Loucy (cell line): ENCODE measurements around the gene GEMIN7.
A peak's percentile ranks its signal among the peaks of the same experiment; 100 is the strongest.

ENCODE experiments used
- H2AFZ ChIP-seq: fragments of 200-600 bp; sonication (generic); 2 replicates; pipeline ENCODE4 v1.6.0; 2016; ENCODE audit warnings: antibody characterized with exemption, mild to moderate bottlenecking, low read length, moderate library complexity
- H3F3A ChIP-seq: fragments of 200-600 bp; 2 replicates; pipeline ENCODE4 v1.6.0; 2016; ENCODE audit warnings: antibody characterized with exemption, low read depth, mild to moderate bottlenecking
- H3K27me3 ChIP-seq: fragments of 200-600 bp; sonication (generic); 2 replicates; pipeline ENCODE4 v1.6.1; 2014; ENCODE audit warnings: low read length, mild to moderate bottlenecking; ENCODE audit not compliant: insufficient read depth, poor library complexity, severe bottlenecking
- H3K36me3 ChIP-seq: fragments of 200-600 bp; sonication (generic); 2 replicates; pipeline ENCODE4 v1.6.1; 2016; ENCODE audit warnings: low read length; ENCODE audit not compliant: insufficient read depth
- H3K4me1 ChIP-seq: fragments of 200-600 bp; sonication (generic); 2 replicates; pipeline ENCODE4 v1.5.1; 2014; ENCODE audit warnings: low read length, mild to moderate bottlenecking; ENCODE audit not compliant: insufficient read depth, poor library complexity, severe bottlenecking
- H3K4me2 ChIP-seq: fragments of 200-600 bp; sonication (generic); 2 replicates; pipeline ENCODE4 v1.6.0; 2014; ENCODE audit warnings: antibody characterized with exemption, low read length, low read depth, mild to moderate bottlenecking; ENCODE audit not compliant: poor library complexity, severe bottlenecking
- H3K4me3 ChIP-seq: fragments of 200-600 bp; sonication (generic); 2 replicates; pipeline ENCODE4 v1.5.1; 2014; ENCODE audit warnings: low read length, mild to moderate bottlenecking, mixed read lengths; ENCODE audit not compliant: poor library complexity, severe bottlenecking
- H3K79me2 ChIP-seq: fragments of 200-600 bp; sonication (generic); 2 replicates; pipeline ENCODE4 v1.6.1; 2014; ENCODE audit warnings: low read length; ENCODE audit not compliant: insufficient read depth
- H3K9ac ChIP-seq: fragments of 200-600 bp; sonication (generic); 2 replicates; pipeline ENCODE4 v1.6.0; 2014; ENCODE audit warnings: mild to moderate bottlenecking, low read depth, low read length, moderate library complexity; ENCODE audit not compliant: poor library complexity, severe bottlenecking
- H3K9me2 ChIP-seq: fragments of 200-600 bp; sonication (generic); replicated peaks from 2 replicates; pipeline ENCODE4 v1.6.1; 2016; ENCODE audit warnings: low read depth, low read length, mixed read lengths
- H3K9me3 ChIP-seq: fragments of 200-600 bp; sonication (generic); 2 replicates; pipeline ENCODE4 v1.6.1; 2014; ENCODE audit warnings: mild to moderate bottlenecking, antibody characterized with exemption, low read length, low read depth; ENCODE audit not compliant: insufficient read depth
- H4K20me1 ChIP-seq: fragments of 200-600 bp; sonication (generic); 2 replicates; pipeline ENCODE4 v1.6.0; 2014; ENCODE audit warnings: antibody characterized with exemption, low read length, mild to moderate bottlenecking; ENCODE audit not compliant: insufficient read depth, poor library complexity, severe bottlenecking
- EZH2phosphoT487 ChIP-seq: fragments of 200-600 bp; IDR thresholded peaks from 2 replicates; pipeline ENCODE4 v1.6.1; 2018; ENCODE audit warnings: antibody characterized with exemption, mild to moderate bottlenecking, moderate library complexity, borderline replicate concordance
- TF ChIP-seq, protein P1 (sequence below): fragments of 200-600 bp; sonication (generic); conservative IDR thresholded peaks from 2 replicates; pipeline ENCODE4 v1.5.1; 2014; ENCODE audit warnings: mild to moderate bottlenecking, antibody characterized with exemption, low read length

GEMIN7 gene

DNA sequence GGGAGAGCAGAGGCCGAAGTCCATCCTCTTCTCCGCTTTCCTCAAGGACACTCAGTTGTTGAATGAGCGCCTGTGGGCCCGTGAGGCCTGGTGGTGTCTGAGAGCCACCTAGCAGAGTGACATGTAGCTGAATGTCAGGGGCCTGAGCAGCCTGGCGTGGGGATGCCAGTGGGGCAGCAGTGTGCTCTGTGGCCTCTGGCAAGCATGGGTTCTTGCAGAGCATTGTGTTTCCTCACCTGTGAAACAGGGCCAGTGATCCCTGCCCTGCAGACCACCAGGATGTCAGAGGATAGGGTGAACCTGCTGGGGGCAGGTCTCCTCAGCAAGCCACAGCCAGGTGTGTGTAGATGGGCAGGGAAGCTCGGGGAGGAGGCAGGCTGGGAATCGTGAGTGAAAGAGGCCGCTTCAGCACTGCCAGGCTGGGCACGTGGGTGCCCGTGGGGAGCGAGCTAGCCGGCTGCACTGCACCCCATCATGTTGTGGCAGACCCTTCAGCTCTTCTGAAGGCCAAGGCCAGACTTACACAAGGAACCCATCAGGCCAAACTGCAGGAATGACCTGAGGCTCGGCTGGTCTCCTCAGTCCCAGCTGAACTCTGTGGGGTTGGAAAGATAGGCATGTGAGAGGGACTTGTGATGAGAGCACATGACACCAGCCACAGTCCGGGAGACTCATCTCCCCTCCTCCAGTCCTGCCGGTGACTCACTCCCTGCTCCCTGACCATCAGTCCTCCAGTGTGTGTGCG, 18.9 kb downstream of the GEMIN7 start:
- Histone ChIP-seq H3K9me2 (no peaks in the 10 kb centered on the region), H3K79me2 (peaks cover 99% of the 10 kb centered on the region), H3K4me3 (no peak overlapping the region), H2AFZ (no peak overlapping the region), H3K36me3 (peaks cover 10% of the 10 kb centered on the region; the same call in 1 of the 2 replicates), H3K9ac (peak overlapping the region; percentile 41), H4K20me1 (peaks cover 75% of the 10 kb centered on the region), H3K9me3 (no peaks in the 10 kb centered on the region), H3F3A (no peaks in the 10 kb centered on the region), H3K4me2 (peak overlapping the region; percentile 89), H3K27me3 (no peaks in the 10 kb centered on the region), H3K4me1 (peaks cover 38% of the 10 kb centered on the region)
- TF ChIP-seq, protein P1, sequence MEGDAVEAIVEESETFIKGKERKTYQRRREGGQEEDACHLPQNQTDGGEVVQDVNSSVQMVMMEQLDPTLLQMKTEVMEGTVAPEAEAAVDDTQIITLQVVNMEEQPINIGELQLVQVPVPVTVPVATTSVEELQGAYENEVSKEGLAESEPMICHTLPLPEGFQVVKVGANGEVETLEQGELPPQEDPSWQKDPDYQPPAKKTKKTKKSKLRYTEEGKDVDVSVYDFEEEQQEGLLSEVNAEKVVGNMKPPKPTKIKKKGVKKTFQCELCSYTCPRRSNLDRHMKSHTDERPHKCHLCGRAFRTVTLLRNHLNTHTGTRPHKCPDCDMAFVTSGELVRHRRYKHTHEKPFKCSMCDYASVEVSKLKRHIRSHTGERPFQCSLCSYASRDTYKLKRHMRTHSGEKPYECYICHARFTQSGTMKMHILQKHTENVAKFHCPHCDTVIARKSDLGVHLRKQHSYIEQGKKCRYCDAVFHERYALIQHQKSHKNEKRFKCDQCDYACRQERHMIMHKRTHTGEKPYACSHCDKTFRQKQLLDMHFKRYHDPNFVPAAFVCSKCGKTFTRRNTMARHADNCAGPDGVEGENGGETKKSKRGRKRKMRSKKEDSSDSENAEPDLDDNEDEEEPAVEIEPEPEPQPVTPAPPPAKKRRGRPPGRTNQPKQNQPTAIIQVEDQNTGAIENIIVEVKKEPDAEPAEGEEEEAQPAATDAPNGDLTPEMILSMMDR = no peak
- TF ChIP-seq EZH2phosphoT487 = no peak

DNA sequence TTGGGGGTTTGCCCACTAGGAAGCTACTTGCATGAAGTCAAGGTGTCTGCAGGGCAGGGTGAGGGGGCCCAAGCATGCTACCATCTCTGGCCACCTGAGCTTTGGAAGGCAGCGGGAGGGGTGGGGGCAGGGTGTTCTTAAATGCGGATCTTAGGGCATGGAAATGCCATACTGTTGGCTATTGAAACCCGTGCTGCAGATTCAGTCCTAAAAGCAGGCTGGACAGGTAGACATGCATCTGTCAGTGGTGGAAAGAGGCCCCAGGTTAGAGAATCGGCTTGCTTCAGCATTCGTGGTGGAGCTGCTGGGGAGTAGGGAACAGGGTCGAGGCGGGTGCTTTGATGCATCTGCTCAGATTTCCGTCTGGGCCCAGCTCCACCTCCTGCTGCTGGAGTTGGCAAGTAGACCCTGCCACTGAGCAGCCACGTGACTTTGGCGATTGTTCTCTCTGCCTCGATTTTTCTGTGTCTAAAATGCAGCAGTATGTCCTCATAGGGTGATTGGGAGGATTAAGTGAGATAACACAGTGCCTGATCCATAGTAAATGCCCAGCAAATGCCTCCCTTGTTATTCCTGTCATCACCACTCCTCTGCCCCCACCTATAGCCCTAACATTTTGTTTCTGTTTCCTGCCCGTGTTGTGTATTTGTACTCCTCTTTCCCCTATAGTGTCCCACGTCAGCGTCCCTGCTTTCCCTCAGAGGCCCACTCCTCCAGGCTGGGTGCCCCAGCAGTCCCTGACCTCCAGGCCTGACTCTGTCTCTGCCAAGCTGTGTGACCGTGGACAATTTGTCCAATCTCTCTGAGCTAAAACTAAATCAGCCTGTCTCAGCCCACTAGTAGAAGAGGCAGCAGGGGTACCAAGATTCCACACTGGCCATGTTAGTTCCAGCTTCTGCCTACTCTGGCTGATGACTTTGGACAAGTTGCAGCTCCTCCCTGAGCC, 19.7 kb downstream of the GEMIN7 start:
- H3K4me1 ChIP-seq = peaks cover 38% of the 10 kb centered on the region
- H3K9me3 ChIP-seq = no peaks in the 10 kb centered on the region
- H3K36me3 ChIP-seq = peaks cover 10% of the 10 kb centered on the region; the same call in 1 of the 2 replicates
- H3K79me2 ChIP-seq = peaks cover 100% of the 10 kb centered on the region
- H3K4me2 ChIP-seq = peak overlapping the region; percentile 89
- no peaks in the 10 kb centered on the region for H3K27me3 ChIP-seq
- no peaks in the 10 kb centered on the region for H3K9me2 ChIP-seq
- no peak overlapping the region for H2AFZ ChIP-seq
- H3F3A ChIP-seq = no peaks in the 10 kb centered on the region
- no peak overlapping the region for H3K4me3 ChIP-seq
- H4K20me1 ChIP-seq = peaks cover 67% of the 10 kb centered on the region
- peak overlapping the region; percentile 41 for H3K9ac ChIP-seq
- TF ChIP-seq, protein P1 = no peak
- TF ChIP-seq EZH2phosphoT487 = no peak

DNA sequence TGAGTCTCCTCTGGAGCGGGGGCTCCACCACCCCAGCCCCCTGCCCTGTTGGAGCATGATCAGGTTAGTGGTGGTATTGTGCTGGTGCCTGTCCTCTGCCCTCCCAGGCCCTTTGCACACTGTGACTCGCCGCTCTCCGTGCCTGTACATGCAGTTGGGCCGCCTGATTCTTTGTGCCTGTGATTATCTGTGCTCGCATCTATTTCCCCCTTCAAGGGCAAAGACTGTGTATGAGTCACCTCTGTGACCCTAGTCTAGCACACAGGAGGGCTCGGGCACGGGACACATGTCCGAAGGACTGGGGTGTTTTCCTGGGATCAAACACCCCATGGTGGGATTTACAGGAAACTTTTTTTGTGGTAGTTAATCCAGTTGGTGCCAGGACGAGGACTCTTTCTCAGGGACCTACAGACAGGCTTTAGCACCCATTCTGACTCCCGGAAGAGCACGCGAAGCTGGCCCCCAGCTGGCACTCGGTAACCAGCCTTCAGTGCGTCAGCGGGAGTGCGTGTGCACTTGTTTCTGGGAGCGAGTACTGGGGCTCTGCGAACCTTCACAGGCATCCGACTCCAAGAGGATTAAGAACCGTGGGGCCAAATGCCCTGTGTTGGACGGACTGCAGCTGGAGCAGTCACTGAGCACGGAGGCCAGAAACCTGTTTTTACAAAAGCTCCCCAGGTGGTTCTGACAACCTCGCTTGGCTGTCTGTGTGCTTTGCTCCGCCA, 20.6 kb downstream of the GEMIN7 start:
- H3K9me3 ChIP-seq = no peaks in the 10 kb centered on the region
- no peak for TF ChIP-seq EZH2phosphoT487
- TF ChIP-seq, protein P1 = no peak
- H3K9me2 ChIP-seq = no peaks in the 10 kb centered on the region
- no peaks in the 10 kb centered on the region for H3F3A ChIP-seq
- peaks cover 100% of the 10 kb centered on the region for H3K79me2 ChIP-seq
- H2AFZ ChIP-seq = no peak overlapping the region
- H3K27me3 ChIP-seq = no peaks in the 10 kb centered on the region
- no peak overlapping the region for H3K9ac ChIP-seq
- H3K4me1 ChIP-seq = peaks cover 34% of the 10 kb centered on the region
- H4K20me1 ChIP-seq = peaks cover 59% of the 10 kb centered on the region
- peak overlapping the region; percentile 89 for H3K4me2 ChIP-seq
- H3K4me3 ChIP-seq = no peak overlapping the region
- peaks cover 10% of the 10 kb centered on the region; the same call in 1 of the 2 replicates for H3K36me3 ChIP-seq
